DOHH2 (cell line): ENCODE data around the gene RBPMS2.

ENCODE experiments used
- CTCF ChIP-seq: fragments of 200-600 bp; sonication (generic); IDR thresholded peaks from one replicate; pipeline ENCODE4 v1.5.1; 2014; ENCODE audit warnings: antibody characterized with exemption, mild to moderate bottlenecking, low read depth, low read length; ENCODE audit not compliant: poor library complexity, severe bottlenecking
- EZH2phosphoT487 ChIP-seq: fragments of 200-600 bp; sonication (generic); IDR thresholded peaks from 2 replicates; pipeline ENCODE4 v1.6.1; 2017; ENCODE audit warnings: borderline replicate concordance, mild to moderate bottlenecking, antibody characterized with exemption, low read length, moderate library complexity, mixed read lengths

- TF ChIP-seq CTCF (no peak), EZH2phosphoT487 (no peak)
Observed at GRCh38 chr15:64690008-64690407, 85.4 kb downstream of the RBPMS2 start.
